A549 (cell line): ENCODE results near the gene PCDHA11. TPM values are rescaled to one million over a fixed set of nuclear protein-coding genes. Genes with fewer than 3 reads are reported as not detected.
"Not testable (repeated sequence)": the region's sequence is repeated elsewhere in the genome, so short reads cannot be mapped to it uniquely, and the experiment has no call there.

Experiments used
- ATAC-seq, 2 experiments: fragments of 200-7000 bp in 1 of 2; fragments of >200 bp in 1 of 2; cut with Nextera tagmentation in 1 of 2; cut with Tn5 transposase in 1 of 2; 3 replicates each; pipeline versions ENCODE4 v1.8.0 to v1.9.1; 2018 to 2020; ENCODE audit warnings: mild to moderate bottlenecking in 1 of 2, moderate library complexity in 1 of 2
- CTCF ChIA-PET: fragments of 300-600 bp; sonication (Branson Sonifier 250); formaldehyde crosslinking; extraction: SDS; loops from one replicate; lab custom pipeline; 2021; ENCODE audit warnings: antibody characterized with exemption, inconsistent platforms; lab: Yijun Ruan, JAX
- POLR2A ChIA-PET: fragments of 350-600 bp; formaldehyde crosslinking; extraction: SDS; loops from one replicate; lab custom pipeline; 2021; ENCODE audit warnings: antibody characterized with exemption, inconsistent platforms; lab: Yijun Ruan, JAX
- DNase-seq, 2 experiments: peaks; one replicate each; pipeline versions ENCODE4 v3.0.0 to v3.0.0-alpha.2; 2011 to 2016; ENCODE audit warnings: low read depth in 1 of 2, low spot score in 1 of 2
- FAIRE-seq: peaks from 2 replicates; lab custom pipeline; 2011; peaks lifted over from hg19 to GRCh38; lab: Jason Lieb, UNC
- H3K27ac ChIP-seq, 2 experiments: fragments of >200 bp; sonication (Bioruptor Twin); formaldehyde crosslinking; 3 replicates each; pipeline ENCODE4 v1.5.1; 2016 to 2017
- H3K4me1 ChIP-seq: fragments of >200 bp; sonication (Bioruptor Twin); formaldehyde crosslinking; 3 replicates; pipeline ENCODE4 v1.6.1; 2016
- H3K4me2 ChIP-seq: fragments of >200 bp; sonication (Bioruptor Twin); formaldehyde crosslinking; 3 replicates; pipeline ENCODE4 v1.6.1; 2016
- H3K4me3 ChIP-seq: fragments of >200 bp; sonication (Bioruptor Twin); formaldehyde crosslinking; 3 replicates; pipeline ENCODE4 v1.5.1; 2016
- H3K9me3 ChIP-seq: fragments of >200 bp; sonication (Bioruptor Twin); formaldehyde crosslinking; 3 replicates; pipeline ENCODE4 v1.6.1; 2016
- BCL3 ChIP-seq: fragments of >200 bp; sonication (Bioruptor Twin); formaldehyde crosslinking; IDR thresholded peaks from 3 replicates; pipeline ENCODE4 v1.6.1; 2016
- BHLHE40 ChIP-seq: IDR thresholded peaks from 2 replicates; pipeline ENCODE4 v1.6.1; 2012; ENCODE audit warnings: low read depth, low read length, inconsistent platforms
- CBX2 ChIP-seq: fragments of 200-600 bp; sonication (generic); IDR thresholded peaks from 2 replicates; pipeline ENCODE4 v1.6.1; 2016; ENCODE audit warnings: low read depth, mild to moderate bottlenecking, borderline replicate concordance
- CHD4 ChIP-seq: fragments of 200-600 bp; sonication (generic); IDR thresholded peaks from 2 replicates; pipeline ENCODE4 v1.6.1; 2016; ENCODE audit warnings: antibody characterized with exemption, mild to moderate bottlenecking, borderline replicate concordance
- CTCF ChIP-seq: fragments of >200 bp; sonication (Bioruptor Twin); formaldehyde crosslinking; IDR thresholded peaks from 3 replicates; pipeline ENCODE4 v1.5.1; 2016
- ESRRA ChIP-seq: fragments of 150-350 bp; IDR thresholded peaks from 2 replicates; pipeline ENCODE4 v1.6.1; 2014; ENCODE audit warnings: mild to moderate bottlenecking, low read length, borderline replicate concordance
- FOXS1 ChIP-seq: fragments of 250-450 bp; sonication (Bioruptor Pico); IDR thresholded peaks from 2 replicates; pipeline ENCODE4 v1.5.0; 2020; ENCODE audit warnings: mild to moderate bottlenecking, moderate library complexity
- GATA3 ChIP-seq: IDR thresholded peaks from 2 replicates; pipeline ENCODE4 v1.6.1; 2012; ENCODE audit warnings: borderline replicate concordance
- HDAC2 ChIP-seq: fragments of 200-600 bp; sonication (generic); IDR thresholded peaks from 2 replicates; pipeline ENCODE4 v1.6.1; 2016
- HOXB13 ChIP-seq: fragments of 250-450 bp; sonication (Bioruptor Pico); IDR thresholded peaks from 2 replicates; pipeline ENCODE4 v1.5.0; 2020; ENCODE audit warnings: low read depth, mild to moderate bottlenecking, moderate library complexity
- JUN ChIP-seq, 2 experiments: fragments of >200 bp; sonication (Bioruptor Twin); formaldehyde crosslinking; IDR thresholded peaks; 2 replicates in 1 of 2; 3 replicates in 1 of 2; pipeline ENCODE4 v1.6.1; 2016 to 2017
- JUNB ChIP-seq: fragments of >200 bp; sonication (Bioruptor Twin); formaldehyde crosslinking; IDR thresholded peaks from 2 replicates; pipeline ENCODE4 v1.6.1; 2016
- KDM5A ChIP-seq: fragments of 200-600 bp; sonication (generic); IDR thresholded peaks from 2 replicates; pipeline ENCODE4 v1.6.1; 2016; ENCODE audit warnings: antibody characterized with exemption, mild to moderate bottlenecking
- MAX ChIP-seq: IDR thresholded peaks from 2 replicates; pipeline ENCODE4 v1.6.1; 2012
- NPAS2 ChIP-seq: fragments of 250-450 bp; sonication (Bioruptor Pico); IDR thresholded peaks from 2 replicates; pipeline ENCODE4 v1.8.0; 2022; ENCODE audit warnings: mild to moderate bottlenecking, moderate library complexity, borderline replicate concordance
- POLR2A ChIP-seq: IDR thresholded peaks from 2 replicates; pipeline ENCODE4 v1.6.1; 2012; ENCODE audit warnings: mild to moderate bottlenecking, low read length
- SMC3 ChIP-seq: fragments of >200 bp; sonication (Bioruptor Twin); formaldehyde crosslinking; IDR thresholded peaks from 3 replicates; pipeline ENCODE4 v1.6.1; 2018; ENCODE audit warnings: inconsistent platforms
- TP53 ChIP-seq: fragments of 250-450 bp; sonication (Bioruptor Pico); IDR thresholded peaks from 2 replicates; pipeline ENCODE4 v1.5.0; 2021; ENCODE audit warnings: mild to moderate bottlenecking, moderate library complexity
- WGBS: methylation state at CpG from one replicate; pipeline ENCODE4 v1.1.6; 2017; ENCODE audit errors: missing lambda C conversion rate; 5-methylcytosine and 5-hydroxymethylcytosine counted together
- polyA plus RNA-seq, 4 experiments: library from polyadenylated mRNA; depleted of rRNA in 3 of 4; stranded (reverse); fragments of >200 nt; fragmentation: RNase III in 1 of 4; extraction: RNeasy Plus Mini Kit Qiagen cat#74134 plus additional on column Dnase treatment in 1 of 4; gene quantifications; 2 replicates in 3 of 4; 3 replicates in 1 of 4; pipeline ENCODE4 v1.2.3, GENCODE V29; 2011 to 2017
- TF ChIP-seq, protein P1 (sequence below): fragments of 200-600 bp; sonication (generic); IDR thresholded peaks from 2 replicates; pipeline ENCODE4 v1.6.1; 2016; ENCODE audit warnings: antibody characterized with exemption, mild to moderate bottlenecking, moderate library complexity
- TF ChIP-seq, protein P2 (sequence below): IDR thresholded peaks from 2 replicates; pipeline ENCODE4 v1.6.1; 2012; ENCODE audit warnings: low read depth, borderline replicate concordance
- TF ChIP-seq, protein P3 (sequence below): fragments of 250-450 bp; sonication (Bioruptor Pico); IDR thresholded peaks from 2 replicates; pipeline ENCODE4 v1.5.0; 2021; ENCODE audit warnings: mild to moderate bottlenecking, moderate library complexity, borderline replicate concordance

Gene PCDHA11
- polyA plus RNA-seq, 2 of the 4 experiments (the other 2 are of a cell fraction): 0.08 to 0.27 TPM

DNA sequence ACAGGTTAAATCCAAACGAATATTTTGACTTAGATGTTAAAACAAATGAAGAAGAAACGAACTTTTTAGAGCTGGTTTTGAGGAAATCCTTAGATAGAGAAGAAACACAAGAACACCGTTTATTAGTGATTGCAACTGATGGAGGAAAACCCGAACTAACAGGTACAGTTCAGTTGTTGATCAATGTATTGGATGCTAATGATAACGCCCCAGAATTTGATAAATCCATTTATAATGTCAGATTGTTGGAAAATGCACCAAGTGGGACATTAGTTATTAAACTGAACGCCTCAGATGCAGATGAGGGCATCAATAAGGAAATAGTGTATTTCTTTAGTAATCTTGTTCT is 46.5 kb upstream of the PCDHA11 start:
- no peaks in the 10 kb centered on the region for H3K4me1 ChIP-seq
- FAIRE-seq (no peak), DNase-seq (no peak), ATAC-seq (no peak)
- 18% methylated on average over 6 of the region's 6 CpGs for WGBS
- peak overlapping the region; percentile 70 for H3K4me2 ChIP-seq
- no peaks in the 10 kb centered on the region for H3K9me3 ChIP-seq
- ChIA-PET CTCF (interaction anchor here (0.7 to 4.8 kb wide), 25 partner anchors 15 to 328 kb away, joined by 3 to 74 read pairs (median 5); partner anchors contain the start of genes PCDHA12, PCDHA2, PCDHA4 and PCDHAC1), POLR2A (interaction anchor here (1.8 kb wide), 1 partner anchor 218 kb away, joined by 17 read pairs; no protein-coding TSS in a partner anchor)
- H3K27ac ChIP-seq: no peak overlapping the region
- peak overlapping the region; percentile 57 for H3K4me3 ChIP-seq
- TF ChIP-seq, protein P1, sequence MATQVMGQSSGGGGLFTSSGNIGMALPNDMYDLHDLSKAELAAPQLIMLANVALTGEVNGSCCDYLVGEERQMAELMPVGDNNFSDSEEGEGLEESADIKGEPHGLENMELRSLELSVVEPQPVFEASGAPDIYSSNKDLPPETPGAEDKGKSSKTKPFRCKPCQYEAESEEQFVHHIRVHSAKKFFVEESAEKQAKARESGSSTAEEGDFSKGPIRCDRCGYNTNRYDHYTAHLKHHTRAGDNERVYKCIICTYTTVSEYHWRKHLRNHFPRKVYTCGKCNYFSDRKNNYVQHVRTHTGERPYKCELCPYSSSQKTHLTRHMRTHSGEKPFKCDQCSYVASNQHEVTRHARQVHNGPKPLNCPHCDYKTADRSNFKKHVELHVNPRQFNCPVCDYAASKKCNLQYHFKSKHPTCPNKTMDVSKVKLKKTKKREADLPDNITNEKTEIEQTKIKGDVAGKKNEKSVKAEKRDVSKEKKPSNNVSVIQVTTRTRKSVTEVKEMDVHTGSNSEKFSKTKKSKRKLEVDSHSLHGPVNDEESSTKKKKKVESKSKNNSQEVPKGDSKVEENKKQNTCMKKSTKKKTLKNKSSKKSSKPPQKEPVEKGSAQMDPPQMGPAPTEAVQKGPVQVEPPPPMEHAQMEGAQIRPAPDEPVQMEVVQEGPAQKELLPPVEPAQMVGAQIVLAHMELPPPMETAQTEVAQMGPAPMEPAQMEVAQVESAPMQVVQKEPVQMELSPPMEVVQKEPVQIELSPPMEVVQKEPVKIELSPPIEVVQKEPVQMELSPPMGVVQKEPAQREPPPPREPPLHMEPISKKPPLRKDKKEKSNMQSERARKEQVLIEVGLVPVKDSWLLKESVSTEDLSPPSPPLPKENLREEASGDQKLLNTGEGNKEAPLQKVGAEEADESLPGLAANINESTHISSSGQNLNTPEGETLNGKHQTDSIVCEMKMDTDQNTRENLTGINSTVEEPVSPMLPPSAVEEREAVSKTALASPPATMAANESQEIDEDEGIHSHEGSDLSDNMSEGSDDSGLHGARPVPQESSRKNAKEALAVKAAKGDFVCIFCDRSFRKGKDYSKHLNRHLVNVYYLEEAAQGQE: no peak
- TF ChIP-seq CTCF (no peak; the same call in 1 of the 3 replicates), SMC3 (no peak), MAX (no peak), GATA3 (no peak)
- TF ChIP-seq, protein P2, sequence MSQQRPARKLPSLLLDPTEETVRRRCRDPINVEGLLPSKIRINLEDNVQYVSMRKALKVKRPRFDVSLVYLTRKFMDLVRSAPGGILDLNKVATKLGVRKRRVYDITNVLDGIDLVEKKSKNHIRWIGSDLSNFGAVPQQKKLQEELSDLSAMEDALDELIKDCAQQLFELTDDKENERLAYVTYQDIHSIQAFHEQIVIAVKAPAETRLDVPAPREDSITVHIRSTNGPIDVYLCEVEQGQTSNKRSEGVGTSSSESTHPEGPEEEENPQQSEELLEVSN: no peak

GRCh38 chr5:140822969-140823368 is 45.8 kb upstream of the PCDHA11 start:
- CTCF ChIA-PET: interaction anchor here (1.6 to 3.3 kb wide), 4 partner anchors 28 to 205 kb away, joined by 6 to 27 read pairs (median 8); partner anchors contain the start of genes PCDHA12 and PCDHA2
- H3K4me3 ChIP-seq, DNase-seq, H3K4me2 ChIP-seq, H3K9me3 ChIP-seq, POLR2A ChIA-PET, ATAC-seq, H3K4me1 ChIP-seq, H3K27ac ChIP-seq, FAIRE-seq: not testable (repeated sequence)
- WGBS: 91% methylated on average over 48 of the region's 48 CpGs

DNA sequence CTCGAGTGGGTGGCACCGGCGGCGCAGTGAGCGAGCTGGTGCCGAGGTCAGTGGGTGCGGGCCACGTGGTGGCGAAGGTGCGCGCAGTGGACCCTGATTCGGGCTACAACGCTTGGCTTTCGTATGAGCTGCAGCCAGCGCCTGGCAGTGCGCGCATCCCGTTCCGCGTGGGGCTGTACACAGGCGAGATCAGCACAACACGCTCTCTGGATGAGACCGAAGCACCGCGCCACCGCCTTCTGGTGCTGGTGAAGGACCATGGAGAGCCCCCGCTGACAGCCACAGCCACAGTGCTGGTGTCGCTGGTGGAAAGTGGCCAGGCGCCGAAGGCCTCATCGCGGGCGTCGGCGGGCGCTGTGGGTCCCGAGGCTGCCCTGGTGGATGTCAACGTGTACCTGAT is 45.3 kb upstream of the PCDHA11 start:
- FAIRE-seq (no peak), ATAC-seq (no peak)
- CTCF ChIA-PET: interaction anchor here (1.2 to 1.5 kb wide), 2 partner anchors 216 to 217 kb away, joined by 3 to 6 read pairs; no protein-coding TSS in a partner anchor

More for the DNA sequence above, 45.3 kb upstream of the PCDHA11 start:
- no peaks in the 10 kb centered on the region for H3K4me1 ChIP-seq
- POLR2A ChIA-PET: no interaction called here
- H3K9me3 ChIP-seq: no peaks in the 10 kb centered on the region
- no peak overlapping the region for H3K27ac ChIP-seq
- no peak overlapping the region for H3K4me3 ChIP-seq
- TF ChIP-seq POLR2A: no peak
- no peak for TF ChIP-seq TP53
- no peak for TF ChIP-seq HDAC2
- no peak for TF ChIP-seq HOXB13
- no peak for TF ChIP-seq KDM5A
- no peak for TF ChIP-seq BCL3
- TF ChIP-seq, protein P2: no peak
- TF ChIP-seq, protein P3, sequence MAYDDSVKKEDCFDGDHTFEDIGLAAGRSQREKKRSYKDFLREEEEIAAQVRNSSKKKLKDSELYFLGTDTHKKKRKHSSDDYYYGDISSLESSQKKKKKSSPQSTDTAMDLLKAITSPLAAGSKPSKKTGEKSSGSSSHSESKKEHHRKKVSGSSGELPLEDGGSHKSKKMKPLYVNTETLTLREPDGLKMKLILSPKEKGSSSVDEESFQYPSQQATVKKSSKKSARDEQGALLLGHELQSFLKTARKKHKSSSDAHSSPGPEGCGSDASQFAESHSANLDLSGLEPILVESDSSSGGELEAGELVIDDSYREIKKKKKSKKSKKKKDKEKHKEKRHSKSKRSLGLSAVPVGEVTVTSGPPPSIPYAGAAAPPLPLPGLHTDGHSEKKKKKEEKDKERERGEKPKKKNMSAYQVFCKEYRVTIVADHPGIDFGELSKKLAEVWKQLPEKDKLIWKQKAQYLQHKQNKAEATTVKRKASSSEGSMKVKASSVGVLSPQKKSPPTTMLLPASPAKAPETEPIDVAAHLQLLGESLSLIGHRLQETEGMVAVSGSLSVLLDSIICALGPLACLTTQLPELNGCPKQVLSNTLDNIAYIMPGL (CRISPR knock-in tag): no peak
- TF ChIP-seq ESRRA: no peak
- no peak for TF ChIP-seq NPAS2 (CRISPR knock-in tag)
- TF ChIP-seq CHD4: no peak
- TF ChIP-seq BHLHE40: no peak
- no peak for TF ChIP-seq SMC3
- no peak for TF ChIP-seq JUN (IDR thresholded peaks at IDR 0.05)
- no peak for TF ChIP-seq FOXS1 (CRISPR knock-in tag)
- TF ChIP-seq CBX2: no peak
- TF ChIP-seq JUNB: no peak
- no peak overlapping the region for H3K4me2 ChIP-seq
- 89% methylated on average over 30 of the region's 38 CpGs for WGBS
- DNase-seq: no peak
